GM12878 (cell line): Measurements from ENCODE around the gene ARHGEF1. TPM values are rescaled to one million over a fixed set of nuclear protein-coding genes. Genes with fewer than 3 reads are reported as not detected.

Source experiments
- ATAC-seq: fragments of 200-7000 bp; cut with Tn5 transposase; 3 replicates; pipeline ENCODE4 v1.9.1; 2020; ENCODE audit warnings: mild to moderate bottlenecking, moderate library complexity
- BruUV-seq: library from RNA; stranded (reverse); fragments of 400-500 nt; replicated peaks from 2 replicates; lab custom pipeline; 2021; lab: Mats Ljungman, UMichigan
- CTCF ChIA-PET: fragments of 300-600 bp; sonication (Branson Sonifier 250); formaldehyde crosslinking; extraction: SDS; loops from one replicate; lab custom pipeline; 2021; ENCODE audit warnings: inconsistent platforms; lab: Yijun Ruan, JAX
- POLR2A ChIA-PET: fragments of 350-600 bp; formaldehyde crosslinking; extraction: SDS; loops from one replicate; lab custom pipeline; 2021; ENCODE audit warnings: inconsistent platforms; lab: Charles Lee
- RAD21 ChIA-PET: fragments of 300-600 bp; sonication (Branson Sonifier 250); formaldehyde crosslinking; loops from one replicate; lab custom pipeline; 2023; ENCODE audit warnings: antibody characterized with exemption; ENCODE audit not compliant: unreplicated experiment; lab: Charles Lee
- SMC1A ChIA-PET: fragments of 300-600 bp; sonication (Branson Sonifier 250); formaldehyde crosslinking; loops from one replicate; lab custom pipeline; 2023; ENCODE audit not compliant: unreplicated experiment, uncharacterized antibody; lab: Charles Lee
- DNase-seq: peaks from one replicate; pipeline ENCODE4 v3.0.0-alpha.2; 2011; ENCODE audit warnings: low read depth, low spot score
- FAIRE-seq: peaks from 3 replicates; lab custom pipeline; 2011; peaks lifted over from hg19 to GRCh38; lab: Jason Lieb, UNC
- H2AFZ ChIP-seq: 2 replicates; pipeline ENCODE4 v1.6.0; 2011; ENCODE audit warnings: low read depth, low read length, control low read depth; ENCODE audit not compliant: control insufficient read depth
- H3K27ac ChIP-seq: 2 replicates; pipeline ENCODE4 v1.5.1; 2011; ENCODE audit warnings: control low read depth; ENCODE audit not compliant: control insufficient read depth, insufficient read depth
- H3K27me3 ChIP-seq, 2 experiments: replicated peaks in 1 of 2; 2 replicates each; pipeline versions ENCODE4 v1.6.0 to v1.6.1; 2011; ENCODE audit warnings: low read length in 1 of 2; ENCODE audit not compliant: control insufficient read depth in 2 of 2, insufficient read depth in 2 of 2
- H3K36me3 ChIP-seq, 2 experiments: 2 replicates each; pipeline ENCODE4 v1.5.1; 2011; ENCODE audit warnings: low read length in 1 of 2; ENCODE audit not compliant: control insufficient read depth in 2 of 2, insufficient read depth in 2 of 2
- H3K4me1 ChIP-seq: 2 replicates; pipeline ENCODE4 v1.6.1; 2011; ENCODE audit warnings: mild to moderate bottlenecking, low read length, moderate library complexity, mixed read lengths; ENCODE audit not compliant: control insufficient read depth, insufficient read depth
- H3K4me2 ChIP-seq: 2 replicates; pipeline ENCODE4 v1.6.0; 2011; ENCODE audit warnings: control low read depth; ENCODE audit not compliant: control insufficient read depth, insufficient read depth
- H3K4me3 ChIP-seq: fragments of 200-600 bp; sonication (generic); 2 replicates; pipeline ENCODE4 v1.5.1; 2016
- H3K79me2 ChIP-seq: 2 replicates; pipeline ENCODE4 v1.6.0; 2011; ENCODE audit warnings: low read length; ENCODE audit not compliant: control insufficient read depth, insufficient read depth
- H3K9ac ChIP-seq: 2 replicates; pipeline ENCODE4 v1.8.0; 2011; ENCODE audit warnings: low read length, control low read depth, mixed read lengths; ENCODE audit not compliant: control insufficient read depth, insufficient read depth
- H3K9me3 ChIP-seq: replicated peaks from 3 replicates; pipeline ENCODE4 v1.5.1; 2011; ENCODE audit warnings: mild to moderate bottlenecking, low read length; ENCODE audit not compliant: control insufficient read depth, insufficient read depth
- H4K20me1 ChIP-seq: 2 replicates; pipeline ENCODE4 v1.6.0; 2011; ENCODE audit not compliant: control insufficient read depth, insufficient read depth
- BMI1 ChIP-seq: fragments of 450-650 bp; IDR thresholded peaks from 2 replicates; pipeline ENCODE4 v1.6.1; 2016; ENCODE audit warnings: mild to moderate bottlenecking, moderate library complexity, borderline replicate concordance
- DPF2 ChIP-seq: fragments of 450-650 bp; IDR thresholded peaks from 2 replicates; pipeline ENCODE4 v1.6.1; 2017; ENCODE audit warnings: mild to moderate bottlenecking
- RUNX3 ChIP-seq: IDR thresholded peaks from 2 replicates; pipeline ENCODE4 v1.6.1; 2012; ENCODE audit warnings: low read length, inconsistent platforms
- SMAD1 ChIP-seq: fragments of 450-650 bp; IDR thresholded peaks from 2 replicates; pipeline ENCODE4 v1.6.1; 2018; ENCODE audit warnings: mild to moderate bottlenecking, low read depth; ENCODE audit not compliant: partially characterized antibody
- SREBF1 ChIP-seq: IDR thresholded peaks from 2 replicates; pipeline ENCODE4 v1.6.1; 2012; ENCODE audit warnings: mild to moderate bottlenecking, low read length
- ZNF592 ChIP-seq: fragments of 450-650 bp; IDR thresholded peaks from 2 replicates; pipeline ENCODE4 v1.6.1; 2017; ENCODE audit warnings: mild to moderate bottlenecking, moderate library complexity
- WGBS: methylation state at CpG from one replicate; pipeline ENCODE4 v1.1.6; 2016; ENCODE audit warnings: low lambda C conversion rate; ENCODE audit not compliant: insufficient replicate concordance, insufficient coverage; ENCODE audit errors: missing lambda C conversion rate; 5-methylcytosine and 5-hydroxymethylcytosine counted together
- in situ Hi-C: fragments of 300-500 bp; cut with MboI; formaldehyde crosslinking; loops from 9 replicates; pipeline ENCODE4 v1.14.3; 2018; ENCODE audit warnings: mixed read lengths
- intact Hi-C: fragments of 100-400 bp; cut with micrococcal nuclease; formaldehyde crosslinking; loops from one replicate; pipeline ENCODE4 v1.14.2; 2022; ENCODE audit not compliant: unreplicated experiment
- polyA plus RNA-seq, 11 experiments: library from polyadenylated mRNA; depleted of rRNA in 4 of 11; unstranded in 6 of 11; stranded (reverse) in 5 of 11; fragments of >200 nt; fragmentation: Nextera tagmentation in 4 of 11; fragmentation: Illumina TruSeq in 1 of 11; extraction: Ambion mirVana in 4 of 11; extraction: Trizol in 1 of 11; gene quantifications; 1 replicate in 1 of 11; 2 replicates in 10 of 11; pipeline versions ENCODE4 v1.2.1 to v1.2.3, GENCODE V29; 2011 to 2016; ENCODE audit warnings: inconsistent platforms in 2 of 11, missing spikeins in 2 of 11, low read depth in 1 of 11
- total RNA-seq, 4 experiments: library from RNA; depleted of rRNA in 3 of 4; stranded (reverse); fragments of >200 nt in 3 of 4; fragmentation: Illumina TruSeq in 1 of 4; extraction: Trizol in 1 of 4; gene quantifications; 2 replicates each; pipeline versions ENCODE4 v1.2.1 to v1.2.3, GENCODE V29; 2013 to 2021

ARHGEF1 gene
- total and polyA plus RNA-seq, 10 of the 15 experiments (the other 5 are each of a cell fraction or from before 2014, with no cell fraction given), result 1.2 to 207 (median 53.9) TPM

- POLR2A ChIA-PET, result interaction anchor here (0.5 kb wide), 1 partner anchor 18 kb away, joined by 3 read pairs; no protein-coding TSS in a partner anchor
Measured at GRCh38 chr19:41932259-41932719, 49.3 kb downstream of the ARHGEF1 start.

More at GRCh38 chr19:41932259-41932719, 49.3 kb downstream of the ARHGEF1 start:
- WGBS, result 68% methylated on average over 10 of the region's 11 CpGs
- intact Hi-C loops, result no loop called here
- Histone ChIP-seq H3K9ac (no peak overlapping the region), H3K27ac (no peak overlapping the region), H3K27me3 (peaks cover 7 to 14% of the 10 kb centered on the region in 2 experiments), H2AFZ (no peak overlapping the region), H3K9me3 (no peaks in the 10 kb centered on the region), H3K4me1 (peaks cover 30% of the 10 kb centered on the region), H3K36me3 (no peaks in the 10 kb centered on the region), H3K4me3 (no peak overlapping the region), H3K4me2 (no peak overlapping the region), H3K79me2 (no peaks in the 10 kb centered on the region), H4K20me1 (no peaks in the 10 kb centered on the region)
- FAIRE-seq (no peak), ATAC-seq (no peak), DNase-seq (no peak)
- in situ Hi-C loops, result loop anchor here (25.0 kb wide), 1 partner anchor 1830 kb away; the partner anchor contains the start of gene SMG9
- TF ChIP-seq DPF2 (no peak), BMI1 (no peak), SREBF1 (no peak), RUNX3 (no peak), SMAD1 (no peak), ZNF592 (no peak)
- SMC1A ChIA-PET, result no interaction called here
- RAD21 ChIA-PET, result no interaction called here
- CTCF ChIA-PET, result no interaction called here
- no TSS peak for BruUV-seq
